ENCODE measurements around the gene MYH9.
"Not testable (repeated sequence)": the region's sequence is repeated elsewhere in the genome, so short reads cannot be mapped to it uniquely, and the experiment has no call there.

Gene MYH9

DNA sequence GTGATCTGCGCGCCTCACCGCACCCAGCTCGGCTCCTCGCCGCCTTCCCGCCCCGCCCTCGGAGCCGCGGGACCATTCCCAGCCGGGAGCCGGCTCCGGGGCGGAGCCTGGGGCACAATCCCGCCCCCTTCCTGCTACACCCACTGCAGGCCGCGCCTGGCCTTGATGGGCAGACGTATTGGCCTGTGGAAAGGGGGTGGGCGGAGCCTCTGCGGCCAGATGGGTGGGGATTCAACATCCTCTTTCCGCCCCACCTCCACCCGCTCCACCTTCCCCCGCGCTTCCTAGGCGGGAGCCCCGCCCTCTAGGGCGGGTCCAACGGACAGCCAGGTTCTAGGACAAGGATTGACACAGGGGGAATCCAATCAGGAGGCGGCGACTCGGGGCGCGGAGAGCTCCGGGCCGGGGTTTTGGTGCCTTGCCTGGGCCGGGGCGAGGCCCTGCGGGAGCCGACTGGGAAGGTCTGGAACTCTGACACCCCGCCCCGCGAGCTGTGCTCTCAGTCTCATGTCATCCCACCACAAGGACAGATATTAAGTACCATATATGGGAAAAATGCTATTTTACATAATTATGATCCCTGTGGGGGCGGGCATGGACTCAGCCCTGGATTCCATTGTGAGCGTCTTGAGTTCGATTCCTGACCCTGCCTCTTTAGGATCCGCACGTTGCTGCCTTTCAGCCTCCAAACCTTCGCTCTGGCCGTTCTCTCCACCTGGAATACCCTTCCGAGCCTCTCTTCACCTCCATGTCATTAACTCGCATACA is at the start of gene MYH9:
Gene MYH9 (minus strand): TSS at position 9 of the 768 bp plus-strand sequence. CDS start 38,731 bp downstream, outside the sequence.
- H3K4me3 ChIP-seq (ENCODE audit: low read depth, low read length), result peak within 1 kb of the TSS; percentile 98
- TF ChIP-seq, protein P1, sequence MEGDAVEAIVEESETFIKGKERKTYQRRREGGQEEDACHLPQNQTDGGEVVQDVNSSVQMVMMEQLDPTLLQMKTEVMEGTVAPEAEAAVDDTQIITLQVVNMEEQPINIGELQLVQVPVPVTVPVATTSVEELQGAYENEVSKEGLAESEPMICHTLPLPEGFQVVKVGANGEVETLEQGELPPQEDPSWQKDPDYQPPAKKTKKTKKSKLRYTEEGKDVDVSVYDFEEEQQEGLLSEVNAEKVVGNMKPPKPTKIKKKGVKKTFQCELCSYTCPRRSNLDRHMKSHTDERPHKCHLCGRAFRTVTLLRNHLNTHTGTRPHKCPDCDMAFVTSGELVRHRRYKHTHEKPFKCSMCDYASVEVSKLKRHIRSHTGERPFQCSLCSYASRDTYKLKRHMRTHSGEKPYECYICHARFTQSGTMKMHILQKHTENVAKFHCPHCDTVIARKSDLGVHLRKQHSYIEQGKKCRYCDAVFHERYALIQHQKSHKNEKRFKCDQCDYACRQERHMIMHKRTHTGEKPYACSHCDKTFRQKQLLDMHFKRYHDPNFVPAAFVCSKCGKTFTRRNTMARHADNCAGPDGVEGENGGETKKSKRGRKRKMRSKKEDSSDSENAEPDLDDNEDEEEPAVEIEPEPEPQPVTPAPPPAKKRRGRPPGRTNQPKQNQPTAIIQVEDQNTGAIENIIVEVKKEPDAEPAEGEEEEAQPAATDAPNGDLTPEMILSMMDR (IDR thresholded peaks at IDR 0.05; ENCODE audit: low read depth, low read length), result no peak

GRCh38 chr22:36435516-36436415 is 48.0 kb upstream of the MYH9 start:
- H3K4me3 ChIP-seq (ENCODE audit: low read depth, low read length), result no peak overlapping the region
- TF ChIP-seq, protein P1 (IDR thresholded peaks at IDR 0.05; ENCODE audit: low read depth, low read length), result no peak

- no peak overlapping the region for H3K4me3 ChIP-seq (ENCODE audit: low read depth, low read length)
- TF ChIP-seq, protein P1 (IDR thresholded peaks at IDR 0.05; ENCODE audit: low read depth, low read length), result no peak
Measured at GRCh38 chr22:36433318-36434231, 45.8 kb upstream of the MYH9 start.

- TF ChIP-seq, protein P1 (IDR thresholded peaks at IDR 0.05; ENCODE audit: low read depth, low read length), result no peak
- no peak overlapping the region for H3K4me3 ChIP-seq (ENCODE audit: low read depth, low read length)
Measured at GRCh38 chr22:36432592-36433317, 45.0 kb upstream of the MYH9 start.

- TF ChIP-seq, protein P1 (IDR thresholded peaks at IDR 0.05; ENCODE audit: low read depth, low read length), result no peak
- no peak overlapping the region for H3K4me3 ChIP-seq (ENCODE audit: low read depth, low read length)
Measured at GRCh38 chr22:36431977-36432376, 44.2 kb upstream of the MYH9 start.

GRCh38 chr22:36430863-36431262 is 43.1 kb upstream of the MYH9 start:
- no peak overlapping the region for H3K4me3 ChIP-seq (ENCODE audit: low read depth, low read length)
- TF ChIP-seq, protein P1 (IDR thresholded peaks at IDR 0.05; ENCODE audit: low read depth, low read length), result no peak

DNA sequence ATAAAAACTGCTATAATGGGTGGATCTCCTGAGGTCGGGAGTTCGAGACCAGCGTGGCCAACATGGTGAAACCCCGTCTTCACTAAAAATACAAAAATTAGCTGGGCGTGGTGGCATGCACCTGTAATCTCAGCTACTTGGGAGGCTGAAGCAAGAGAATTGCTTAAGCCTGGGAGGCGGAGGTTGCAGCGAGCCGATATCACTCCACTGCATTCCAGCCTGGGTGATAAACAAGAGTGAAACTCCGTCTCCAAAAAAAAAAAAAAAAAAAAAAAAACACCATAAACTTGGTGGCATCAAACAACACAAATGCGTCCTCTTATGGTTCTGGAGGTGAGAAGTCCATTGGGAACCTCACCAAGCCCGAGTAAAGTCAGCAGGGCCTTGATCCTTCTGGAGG is 40.2 kb upstream of the MYH9 start:
- H3K4me3 ChIP-seq (ENCODE audit: low read depth, low read length), result not testable (repeated sequence)
